NCI-H524 (cell line): Measurements from ENCODE around the gene AUTS2.
"Not testable (repeated sequence)": the region's sequence is repeated elsewhere in the genome, so short reads cannot be mapped to it uniquely, and the experiment has no call there.

Experiments used
- DNase-seq, 2 experiments: peaks; one replicate each; lab custom pipeline; 2025; lab: John Stamatoyannopoulos, UW

The AUTS2 gene

DNA sequence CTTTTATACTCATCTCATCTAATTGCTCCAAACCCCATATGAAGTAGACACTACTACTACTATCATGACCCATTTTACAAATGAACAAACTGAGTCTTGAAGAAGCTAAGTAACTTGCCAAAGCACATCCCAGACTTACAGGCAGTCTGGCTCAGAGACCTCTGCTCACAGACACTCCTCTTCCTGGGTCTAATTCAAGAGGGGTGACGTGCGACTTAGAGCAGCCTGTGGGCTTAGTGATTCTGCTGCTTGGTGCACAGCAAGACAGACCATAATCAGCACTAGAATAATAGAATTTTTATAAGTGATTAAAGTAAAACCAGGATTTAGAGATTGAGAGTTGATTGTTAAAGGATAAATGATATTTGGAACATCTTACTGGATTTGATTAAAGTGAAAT is 750.8 kb downstream of the AUTS2 start:
- DNase-seq = no peak

DNA sequence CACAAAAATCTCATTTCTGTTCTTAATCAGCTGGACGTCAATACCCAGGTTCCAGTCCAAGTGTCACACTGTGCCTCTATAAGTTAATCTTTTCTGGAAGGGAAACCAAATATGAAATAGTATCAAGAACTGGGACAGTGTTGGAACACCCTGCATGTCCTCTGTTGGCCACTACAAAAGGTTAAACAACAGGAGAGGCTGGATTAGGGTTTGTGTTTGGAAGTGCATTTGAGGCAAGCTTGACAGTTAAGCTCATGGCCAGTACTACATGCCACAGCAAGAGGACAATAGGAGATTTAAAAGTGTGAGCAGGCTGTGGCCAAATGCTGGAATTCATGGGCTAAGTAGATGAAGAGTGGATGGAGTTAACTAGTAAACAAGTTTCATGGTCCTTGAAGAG is 751.5 kb downstream of the AUTS2 start:
- DNase-seq = no peak

DNA sequence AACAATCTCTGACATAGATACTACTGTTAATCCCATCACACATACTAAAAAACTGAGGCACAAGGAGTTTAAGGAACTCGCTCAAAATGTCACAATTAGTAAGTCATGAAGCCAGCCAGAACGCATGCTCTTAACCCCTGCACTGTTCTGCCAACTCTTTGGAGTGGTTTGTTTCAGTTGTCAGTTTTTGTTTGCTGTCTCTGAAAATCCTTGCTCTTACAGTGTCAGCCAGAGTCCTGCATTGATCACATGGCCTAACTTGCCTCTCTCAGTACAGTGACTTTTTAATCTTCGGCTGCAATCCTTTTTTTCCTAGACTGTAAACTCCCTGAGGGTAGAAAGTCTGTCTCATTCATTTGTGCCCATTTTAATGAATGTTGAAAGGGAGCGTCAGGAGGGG is 753.8 kb downstream of the AUTS2 start:
- no peak for DNase-seq

DNA sequence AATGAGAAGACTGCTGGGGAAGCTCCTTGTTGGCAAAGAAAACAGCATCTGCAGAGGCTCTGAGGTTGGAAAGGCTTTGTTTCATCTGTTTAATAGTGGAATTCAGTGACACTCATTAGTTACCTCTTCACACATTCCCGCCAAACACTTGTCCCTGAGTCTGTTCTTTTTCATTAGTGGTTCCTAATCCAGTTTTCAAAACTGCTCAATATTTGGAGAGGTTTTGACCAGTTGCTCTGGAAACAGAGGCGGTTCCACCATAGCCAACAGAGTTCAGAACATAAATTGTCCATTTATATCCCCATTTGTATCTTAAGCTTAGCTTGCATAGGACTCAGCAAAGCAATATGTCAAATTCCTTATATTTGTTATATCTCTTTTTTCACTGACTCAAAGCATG is 754.6 kb downstream of the AUTS2 start:
- peak; percentile 66 to 85 for DNase-seq

DNA sequence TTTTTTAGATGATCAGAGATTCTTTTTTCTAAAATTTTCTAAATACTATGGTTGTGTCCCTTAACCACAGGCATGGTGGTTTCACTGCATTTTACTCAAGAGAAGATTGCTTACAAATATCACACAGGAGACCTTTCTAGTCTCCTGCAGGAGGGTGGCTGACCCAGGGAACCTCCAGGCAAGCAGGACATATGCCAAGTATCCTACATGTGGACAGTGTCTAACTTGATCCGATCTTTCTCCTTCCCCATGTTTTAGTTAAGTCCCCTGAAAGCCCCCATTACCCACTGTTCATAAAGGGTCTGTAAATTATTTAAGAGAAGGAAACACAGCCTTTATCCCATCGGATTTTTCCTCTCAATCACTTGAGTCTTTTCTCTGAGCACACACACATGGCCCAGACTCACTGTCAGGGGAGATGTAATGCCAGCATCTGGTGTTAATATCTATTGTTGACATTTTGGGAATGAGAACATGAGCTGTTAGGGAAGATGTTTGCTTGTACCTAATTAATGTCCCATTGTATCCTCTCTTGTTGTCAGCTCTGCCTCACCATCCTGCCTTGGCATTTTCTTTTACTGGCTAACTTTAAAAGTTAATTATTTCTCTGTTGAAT is 755.2 kb downstream of the AUTS2 start:
- peak; percentile 88 to 92 for DNase-seq

DNA sequence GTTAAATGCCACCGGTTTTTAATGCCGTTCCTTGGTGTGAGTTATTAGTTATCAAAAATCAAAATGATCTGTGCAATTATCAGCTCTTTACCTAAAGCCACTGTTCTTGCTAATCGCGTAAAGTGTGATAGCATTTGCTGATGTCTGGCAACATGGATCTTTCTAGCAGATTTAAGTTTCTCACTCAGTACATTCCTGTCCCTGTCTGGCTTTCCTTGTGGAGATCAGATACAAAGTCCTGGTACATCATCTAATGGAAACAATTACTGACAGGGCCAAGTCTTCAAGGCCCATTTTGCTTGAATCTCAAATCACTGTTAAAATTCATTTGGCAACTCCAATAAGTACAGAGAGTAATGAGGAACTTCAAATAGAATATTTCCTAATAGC is 755.7 kb downstream of the AUTS2 start:
- DNase-seq = peak in 1 of 2 experiments; percentile 49

DNA sequence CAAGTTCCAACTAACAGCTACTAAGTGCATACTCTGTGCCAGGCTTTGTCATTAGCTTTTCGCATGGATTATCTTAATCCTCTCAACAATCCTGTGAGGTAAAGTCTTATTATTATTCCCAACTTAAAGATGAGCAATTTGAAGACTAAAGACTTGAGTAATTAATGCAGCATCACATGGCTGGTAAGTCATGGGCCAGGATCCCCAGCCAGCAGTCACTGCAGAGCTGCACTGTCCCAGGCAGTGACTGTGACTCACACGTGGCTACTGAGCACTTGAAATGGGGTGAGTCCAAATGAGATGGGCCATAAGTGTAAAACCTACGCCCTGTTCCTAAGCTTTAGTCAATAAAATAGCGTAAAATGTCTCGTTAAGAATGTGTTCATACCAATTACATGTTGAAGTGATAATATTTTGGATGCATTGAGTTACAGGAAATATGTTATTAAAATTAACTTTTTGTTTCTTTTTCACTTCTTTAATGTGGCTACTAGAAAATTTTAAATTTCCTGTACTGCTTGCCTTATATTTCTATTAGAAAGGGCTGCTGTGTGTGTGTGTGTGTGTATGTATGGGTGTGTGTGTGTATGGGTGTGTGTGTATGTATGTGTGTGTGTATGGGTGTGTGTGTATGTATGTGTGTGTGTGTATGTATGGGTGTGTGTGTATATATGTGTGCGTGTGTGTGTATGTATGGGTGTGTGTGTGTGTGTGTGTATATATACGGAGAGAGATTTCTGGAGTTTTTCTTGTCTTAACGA is 756.3 kb downstream of the AUTS2 start:
- peak; percentile 76 to 93 for DNase-seq

DNA sequence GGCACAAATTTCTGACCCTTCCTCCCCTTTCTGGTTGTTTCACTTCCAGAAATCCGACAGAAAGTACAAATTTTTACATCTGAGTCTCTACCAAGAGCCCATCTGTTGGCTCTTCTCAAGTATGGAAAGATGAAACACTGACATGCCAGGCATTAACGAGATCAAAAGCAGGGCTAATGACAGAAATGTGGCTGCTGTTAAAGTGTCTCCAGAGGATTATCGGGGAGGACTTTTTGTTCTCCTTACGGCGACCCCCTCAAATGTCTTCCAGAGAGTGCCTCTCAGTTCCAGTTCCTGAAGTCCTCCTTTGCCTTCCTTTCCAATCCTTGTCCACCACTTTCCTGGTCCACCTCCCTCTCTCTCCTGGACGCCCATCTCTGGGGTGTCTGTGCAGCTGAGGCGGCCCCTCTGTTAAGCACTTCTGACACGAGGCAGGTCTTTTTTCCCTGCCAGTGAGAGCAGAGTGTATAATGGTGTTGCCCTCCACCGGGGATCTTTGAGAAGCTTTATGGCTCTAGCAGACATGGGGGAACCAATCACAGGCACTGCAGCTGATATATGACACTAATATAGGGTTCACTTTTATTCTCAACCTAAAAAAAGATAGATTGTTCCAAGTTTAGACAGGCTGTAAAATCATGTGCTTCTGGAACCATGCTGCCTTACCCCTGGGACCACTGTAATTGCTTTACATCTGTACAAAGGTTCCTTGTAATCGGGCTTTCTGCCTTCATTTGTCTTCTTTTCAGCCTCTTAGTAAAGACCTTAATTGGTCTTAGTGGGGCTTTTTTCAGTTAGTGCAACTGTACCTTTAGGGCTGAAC is 757.1 kb downstream of the AUTS2 start:
- DNase-seq = peak; percentile 84 to 96

DNA sequence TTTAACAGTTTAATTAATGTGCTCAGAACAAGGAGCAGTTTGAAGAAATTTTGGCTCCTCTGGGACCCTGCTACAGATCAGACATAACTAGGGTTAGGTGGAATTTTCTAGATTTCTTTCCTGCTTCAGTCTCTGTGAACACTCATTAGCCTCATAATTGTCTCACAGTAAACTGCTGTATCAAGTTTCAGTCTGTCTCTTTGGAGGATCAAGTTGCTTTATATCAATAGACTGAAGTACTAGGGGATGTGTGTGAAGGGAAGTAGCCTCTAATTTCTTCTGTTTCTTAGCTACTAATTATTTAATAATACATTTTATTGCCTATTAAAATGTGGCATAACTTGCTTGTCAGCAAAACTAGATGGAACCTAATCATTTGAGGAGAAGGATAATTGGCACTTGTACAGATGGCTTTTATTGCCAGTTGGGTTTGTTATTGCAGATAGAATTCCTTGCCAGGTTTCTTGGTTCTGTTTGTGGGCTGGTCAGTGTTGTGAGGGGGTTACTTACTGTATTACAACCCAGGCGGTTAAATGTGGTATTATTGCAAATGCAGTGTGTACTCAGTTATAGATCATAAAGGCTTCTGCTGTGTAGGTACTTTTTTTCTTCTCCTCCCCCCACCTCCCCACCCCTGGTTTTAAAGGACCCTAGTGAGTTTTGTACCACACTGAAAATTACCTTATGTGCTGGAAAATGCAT is 758.0 kb downstream of the AUTS2 start:
- peak; percentile 69 to 89 for DNase-seq

DNA sequence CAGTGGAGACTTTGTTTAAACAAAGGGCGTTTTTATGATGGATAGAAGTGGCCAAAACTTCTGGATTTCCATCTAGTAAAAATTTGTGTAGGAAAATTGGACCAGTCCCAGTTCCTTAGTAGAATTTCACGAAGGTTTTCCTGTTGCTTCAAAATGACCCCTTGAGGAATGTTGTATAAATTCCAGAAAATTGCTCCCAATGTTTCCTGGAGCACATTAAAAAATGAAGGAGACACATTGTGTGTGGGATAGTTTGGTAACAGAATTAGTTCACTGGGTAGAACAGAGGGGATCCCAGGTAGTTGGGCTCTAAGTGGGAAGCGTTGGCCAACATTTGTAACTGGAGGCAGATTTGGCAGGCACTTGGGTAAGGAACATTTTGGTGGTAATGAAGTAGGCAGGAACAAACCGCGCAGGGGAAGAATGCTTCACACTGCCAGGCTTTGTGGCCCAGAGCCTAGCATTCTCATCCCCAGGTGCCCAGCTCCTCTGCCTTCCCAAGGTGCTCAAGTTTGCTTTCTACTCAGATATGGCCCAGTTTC is 758.6 kb downstream of the AUTS2 start:
- no peak for DNase-seq

DNA sequence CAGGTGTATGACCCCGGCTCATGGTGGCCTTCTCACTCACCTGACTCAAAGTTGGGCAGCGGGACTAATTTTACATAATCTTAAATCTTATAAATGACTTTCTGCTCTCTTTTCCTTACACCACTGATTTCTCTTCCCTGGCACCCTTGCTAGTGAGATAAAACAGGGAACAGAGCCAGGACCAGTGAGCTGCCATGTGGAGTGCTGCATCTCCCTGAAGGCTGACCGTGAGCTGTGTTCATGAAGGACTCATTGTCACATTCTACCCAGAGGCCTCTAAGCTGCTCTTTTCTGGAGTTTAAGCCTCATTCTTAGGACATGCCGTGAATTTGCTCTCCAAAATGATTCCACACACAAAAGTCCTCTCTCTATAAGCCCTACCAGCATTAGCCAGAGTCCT is 762.3 kb downstream of the AUTS2 start:
- no peak for DNase-seq

DNA sequence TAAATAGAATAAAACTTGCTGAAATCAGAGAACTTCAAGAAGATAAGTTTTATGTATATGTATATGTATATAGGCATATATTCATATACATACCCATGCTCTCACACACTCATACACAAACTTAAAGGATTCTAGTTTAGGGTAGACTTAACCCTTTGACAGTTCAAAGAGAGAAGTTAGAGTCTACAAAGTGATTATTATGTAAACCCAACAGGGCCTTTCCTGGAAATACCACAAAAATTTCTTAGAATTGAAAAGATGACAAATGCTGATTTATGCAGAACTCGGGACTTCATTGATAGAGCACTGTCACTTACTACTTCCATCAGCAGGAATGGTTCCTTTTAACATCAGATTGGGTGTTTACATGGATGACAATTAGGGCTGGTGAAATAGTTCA is 763.5 kb downstream of the AUTS2 start:
- no peak for DNase-seq

DNA sequence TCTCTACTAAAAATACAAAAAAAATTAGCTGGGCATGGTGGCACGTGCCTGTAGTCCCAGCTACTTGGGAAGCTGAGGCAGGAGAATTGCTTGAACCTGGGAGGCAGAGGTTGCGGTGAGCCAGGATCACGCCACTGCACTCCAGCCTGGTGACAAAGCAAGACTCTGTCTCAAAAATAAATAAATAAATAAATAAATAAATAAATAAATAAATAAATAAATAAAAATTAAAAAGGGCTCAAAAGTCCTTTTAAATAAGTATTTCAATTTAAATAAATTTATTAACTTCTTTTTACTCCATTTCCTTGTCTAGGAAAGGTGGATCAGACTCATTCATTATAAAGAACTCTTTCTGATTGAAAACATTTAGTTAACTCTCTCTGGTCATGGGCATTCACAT is 766.1 kb downstream of the AUTS2 start:
- not testable (repeated sequence) for DNase-seq

DNA sequence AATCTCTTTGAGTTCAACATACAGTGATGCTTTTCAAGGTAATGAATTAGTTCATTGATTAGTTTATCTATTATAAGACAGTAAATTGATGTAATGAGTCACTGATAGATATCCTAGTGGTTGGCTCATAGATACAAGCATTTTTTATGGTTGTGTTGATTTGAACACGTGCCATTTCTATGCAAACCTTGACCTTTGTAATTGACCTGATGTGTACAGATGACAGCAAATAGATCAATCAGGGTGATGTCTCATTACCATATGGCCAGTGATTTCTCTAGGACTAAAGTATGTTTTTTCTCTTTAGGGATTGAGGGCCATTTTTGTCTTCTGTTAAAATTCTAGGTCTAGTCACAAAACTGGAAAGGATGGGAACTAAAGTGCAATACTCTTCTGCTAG is 773.4 kb downstream of the AUTS2 start:
- no peak for DNase-seq

DNA sequence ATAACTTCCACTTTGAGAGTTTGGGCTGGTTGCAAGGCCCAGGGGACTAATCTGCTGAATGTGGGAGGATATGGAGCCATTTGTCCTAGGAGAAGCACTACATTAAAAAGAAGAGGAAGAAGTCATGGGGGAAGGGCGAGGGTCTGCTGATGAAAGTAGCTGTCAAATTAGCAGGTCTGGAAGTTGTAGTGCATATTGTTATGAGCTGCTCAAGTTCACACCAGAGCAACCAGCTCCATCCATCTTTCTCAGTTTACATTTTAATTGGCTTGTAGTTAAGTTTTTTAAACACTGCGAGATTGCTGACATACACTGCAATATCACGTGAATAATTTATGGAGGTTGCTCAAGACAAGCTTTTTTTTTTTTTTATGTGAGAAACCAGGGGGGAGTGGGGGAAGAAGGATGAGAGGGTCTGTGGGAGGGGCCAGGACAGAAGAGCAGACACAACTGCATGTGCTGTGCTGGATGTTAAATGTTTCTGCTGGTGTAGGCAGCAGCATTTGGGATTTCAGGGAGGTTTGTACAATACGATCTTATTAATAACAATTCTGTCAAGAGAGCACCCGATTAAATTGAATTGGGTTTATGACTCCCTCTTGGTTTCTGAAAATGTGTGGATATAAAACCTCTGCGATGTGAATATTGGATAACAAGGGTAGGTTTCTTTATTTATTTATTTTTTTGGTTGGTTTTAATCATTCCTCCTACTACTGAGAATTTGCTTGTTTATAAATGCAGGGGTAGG is 774.7 kb downstream of the AUTS2 start:
- no peak for DNase-seq

DNA sequence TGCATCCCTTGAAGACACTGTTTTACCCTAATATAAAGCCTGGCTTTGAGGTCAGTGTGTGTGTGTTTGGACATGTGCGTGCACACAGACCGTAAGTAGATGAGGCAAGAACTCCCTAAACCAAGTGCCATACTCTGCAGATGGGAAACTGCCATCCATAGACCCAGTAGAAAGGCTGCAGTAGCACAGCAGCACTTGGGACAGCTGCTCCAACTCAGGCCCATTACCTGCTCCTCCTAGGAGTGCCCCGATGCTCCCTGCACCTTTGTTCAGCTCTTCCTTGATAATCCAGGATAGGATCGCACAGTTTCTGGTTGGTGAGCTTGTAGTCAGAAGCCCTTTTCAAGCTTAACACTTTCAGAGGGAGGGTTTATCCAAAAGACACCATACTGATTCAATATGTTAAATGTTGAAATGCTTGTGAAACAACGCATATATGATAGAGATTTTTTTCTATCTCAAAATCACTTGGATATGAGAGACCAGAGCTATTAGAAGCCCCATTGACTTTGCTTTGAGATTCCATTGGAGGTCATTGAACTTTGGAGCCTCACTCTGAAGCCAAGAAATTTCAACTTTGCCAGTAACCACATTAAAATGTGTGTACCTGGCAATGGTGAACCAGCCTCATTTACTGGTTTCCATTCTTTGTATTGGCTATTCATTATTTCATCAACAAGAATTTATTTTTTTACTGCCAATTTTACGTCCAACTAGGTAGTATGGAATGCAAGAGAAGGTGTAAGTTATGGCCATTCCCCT is 776.7 kb downstream of the AUTS2 start:
- DNase-seq = no peak

DNA sequence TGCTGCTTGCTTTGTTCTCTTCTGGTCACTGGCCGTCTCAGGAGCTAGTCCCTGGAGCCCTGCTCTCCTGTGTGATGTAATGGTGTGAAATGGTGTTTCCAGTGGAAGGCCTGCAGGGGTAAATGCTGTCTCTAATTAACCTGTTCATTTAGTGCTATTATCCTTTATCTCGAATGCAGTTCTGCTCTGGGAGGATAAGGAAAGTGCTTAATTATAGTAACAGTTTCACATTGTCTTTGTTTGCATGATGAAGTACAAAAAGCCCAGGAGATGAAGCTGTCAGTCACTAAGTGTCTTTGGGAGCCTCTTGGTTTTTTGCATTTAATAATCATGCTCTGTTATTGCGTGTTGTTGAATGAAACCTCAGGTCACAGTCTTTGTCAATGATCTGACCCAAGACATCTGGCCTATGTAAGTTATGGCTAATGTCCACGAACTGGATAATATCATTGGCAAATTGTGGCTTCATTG is 778.3 kb downstream of the AUTS2 start:
- no peak for DNase-seq

DNA sequence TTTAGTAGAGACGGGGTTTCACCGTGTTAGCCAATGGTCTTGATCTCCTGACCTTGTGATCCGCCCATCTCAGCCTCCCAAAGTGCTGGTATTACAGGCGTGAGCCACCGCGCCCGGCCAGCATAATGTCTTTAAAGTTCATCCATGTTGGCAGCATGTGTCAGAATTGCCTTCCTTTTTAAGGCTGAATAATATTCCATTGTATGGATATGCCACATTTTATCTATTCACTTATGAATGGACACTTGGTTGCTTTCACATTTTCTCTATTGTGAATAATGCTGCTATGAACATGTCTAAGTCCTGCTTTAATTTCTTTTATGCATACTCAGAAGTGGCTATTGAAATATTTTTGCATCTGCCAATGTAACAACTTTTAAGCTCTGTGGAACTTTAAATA is 779.7 kb downstream of the AUTS2 start:
- no peak for DNase-seq

DNA sequence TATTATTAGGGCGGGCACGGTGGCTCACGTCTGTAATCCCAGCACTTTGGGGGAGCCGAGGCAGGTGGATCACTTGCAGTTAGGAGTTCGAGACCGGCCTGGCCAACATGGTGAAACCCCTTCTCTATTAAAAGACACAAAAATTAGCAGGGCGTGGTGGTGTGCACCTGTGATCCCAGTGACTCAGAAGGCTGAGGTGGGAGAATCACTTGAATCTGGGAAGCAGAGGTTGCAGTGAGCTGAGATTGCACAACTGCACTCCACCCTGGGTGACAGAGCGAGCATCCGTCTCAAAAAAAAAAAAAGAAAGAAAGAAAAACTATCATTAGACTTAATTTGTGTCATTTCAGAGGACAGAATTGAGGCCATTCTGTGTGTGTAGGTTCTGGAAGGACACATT is 780.9 kb downstream of the AUTS2 start:
- DNase-seq = no peak

DNA sequence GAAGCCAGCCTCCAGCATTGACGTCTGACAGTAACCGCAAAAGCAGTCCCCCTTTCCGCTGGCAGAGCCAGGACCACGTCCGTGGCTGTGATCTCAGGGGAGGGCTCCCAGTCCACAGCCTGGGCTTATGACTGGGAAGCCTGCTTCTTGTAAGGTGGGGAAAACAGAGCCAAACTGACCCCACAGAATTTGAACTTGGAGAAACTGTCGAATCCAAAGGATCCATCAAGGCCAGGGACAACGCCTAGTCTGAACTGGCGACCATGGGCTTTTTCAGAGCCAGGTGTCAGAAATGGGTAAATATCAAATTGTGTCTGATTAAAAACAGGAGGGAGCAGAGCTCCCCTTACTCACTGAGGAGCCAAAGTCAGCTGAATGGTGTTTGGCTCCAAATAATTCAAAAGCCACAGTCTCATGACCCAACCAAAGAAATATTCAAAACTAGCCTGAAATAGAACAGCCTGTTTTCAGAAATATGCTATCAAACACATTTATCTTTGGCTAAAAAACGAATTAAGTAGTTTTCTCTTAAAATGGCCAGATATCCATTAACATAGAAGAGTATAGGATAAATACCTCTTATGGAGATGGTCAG is 782.2 kb downstream of the AUTS2 start:
- DNase-seq = no peak
